Suprapubic skin (tissue), 4 donors: ENCODE measurements around the gene OVOL2. TPM values are rescaled to one million over a fixed set of nuclear protein-coding genes. Genes with fewer than 3 reads are reported as not detected.
"Not testable (repeated sequence)": the region's sequence is repeated elsewhere in the genome, so short reads cannot be mapped to it uniquely, and the experiment has no call there.

ENCODE experiments used
- DNase-seq, 2 donors: peaks; one replicate each; pipeline ENCODE4 v3.0.0-alpha.2; 2019; ENCODE audit warnings: low spot score in 2 of 2
- H3K27ac ChIP-seq: fragments of 200-600 bp; sonication (generic); one replicate; pipeline ENCODE4 v1.5.1; 2019
- H3K27me3 ChIP-seq: fragments of 200-600 bp; sonication (generic); one replicate; pipeline ENCODE4 v1.5.1; 2019
- H3K36me3 ChIP-seq: fragments of 200-600 bp; sonication (generic); one replicate; pipeline ENCODE4 v1.5.1; 2019
- H3K4me1 ChIP-seq: fragments of 200-600 bp; sonication (generic); one replicate; pipeline ENCODE4 v1.5.1; 2019
- H3K4me3 ChIP-seq: fragments of 200-600 bp; sonication (generic); one replicate; pipeline ENCODE4 v1.5.1; 2019; ENCODE audit warnings: mild to moderate bottlenecking
- H3K9me3 ChIP-seq: fragments of 200-600 bp; sonication (generic); one replicate; pipeline ENCODE4 v1.5.1; 2019
- CTCF ChIP-seq, 2 donors: fragments of 200-600 bp in 1 of 2; fragments of 450-650 bp in 1 of 2; sonication (generic) in 1 of 2; IDR thresholded peaks; one replicate each; pipeline ENCODE4 v1.5.1; 2016 to 2019; ENCODE audit warnings: antibody characterized with exemption in 2 of 2, mild to moderate bottlenecking in 1 of 2, moderate library complexity in 1 of 2
- EP300 ChIP-seq: sonication (generic); formaldehyde crosslinking; IDR thresholded peaks from one replicate; pipeline ENCODE4 v1.6.1; 2017; ENCODE audit warnings: antibody characterized with exemption
- POLR2A ChIP-seq, 2 donors: fragments of 450-650 bp; IDR thresholded peaks; one replicate each; pipeline ENCODE4 v1.6.1; 2017; ENCODE audit warnings: antibody characterized with exemption in 2 of 2, mild to moderate bottlenecking in 2 of 2, moderate library complexity in 2 of 2
- POLR2AphosphoS5 ChIP-seq, 3 donors: sonication (generic); formaldehyde crosslinking; IDR thresholded peaks; one replicate each; pipeline ENCODE4 v1.6.1; 2017; ENCODE audit warnings: antibody characterized with exemption in 3 of 3
- WGBS: methylation state at CpG from one replicate; pipeline ENCODE4 v1.1.5; 2018; 5-methylcytosine and 5-hydroxymethylcytosine counted together
- total RNA-seq, 4 donors: library from RNA; depleted of rRNA; stranded (reverse); fragments of >200 nt; gene quantifications; one replicate each; pipeline ENCODE4 v1.1.0, GENCODE V29; 2016

OVOL2 gene
- total RNA-seq = 10 to 100 TPM; 16.9 to 53.8 (median 24.8) TPM

- Histone ChIP-seq H3K4me1 (peaks cover 42% of the 10 kb centered on the region), H3K27ac (peak within 1 kb of the TSS; percentile 88), H3K4me3 (peak within 1 kb of the TSS; percentile 60), H3K9me3 (no peaks in the 10 kb centered on the region), H3K36me3 (no peaks in the 10 kb centered on the region), H3K27me3 (peaks cover 76% of the 10 kb centered on the region)
- peak; percentile 78 to 89 for DNase-seq
- WGBS = 2% methylated on average over 29 of the region's 73 CpGs
- TF ChIP-seq POLR2A (IDR thresholded peaks at IDR 0.05) (no peak), EP300 (no peak), CTCF (IDR thresholded peaks at IDR 0.05) (no peak), POLR2AphosphoS5 (IDR thresholded peaks at IDR 0.05) (no peak)
Observed at GRCh38 chr20:18057101-18057993, at the start of gene OVOL2. OVOL2 (minus strand) TSS chr20:18057916; CDS start chr20:18057634, 282 bp downstream.

- TF ChIP-seq EP300 (no peak), POLR2A (IDR thresholded peaks at IDR 0.05) (no peak), CTCF (IDR thresholded peaks at IDR 0.05) (no peak)
- no peaks in the 10 kb centered on the region for H3K9me3 ChIP-seq
- DNase-seq = no peak
- no peaks in the 10 kb centered on the region for H3K27me3 ChIP-seq
- WGBS = 72% methylated on average over 1 of the region's 1 CpG
- H3K4me1 ChIP-seq = no peaks in the 10 kb centered on the region
- H3K4me3 ChIP-seq = no peak overlapping the region
- H3K36me3 ChIP-seq = no peaks in the 10 kb centered on the region
- H3K27ac ChIP-seq = no peak overlapping the region
Observed at GRCh38 chr20:18103497-18103896, 45.8 kb upstream of the OVOL2 start.

GRCh38 chr20:18101125-18101810 is 43.6 kb upstream of the OVOL2 start:
- Histone ChIP-seq H3K36me3 (no peaks in the 10 kb centered on the region), H3K27me3 (no peaks in the 10 kb centered on the region), H3K9me3 (no peaks in the 10 kb centered on the region), H3K27ac (no peak overlapping the region), H3K4me1 (no peaks in the 10 kb centered on the region), H3K4me3 (no peak overlapping the region)
- WGBS = 66% methylated on average over 7 of the region's 7 CpGs
- no peak for DNase-seq
- TF ChIP-seq EP300 (no peak), CTCF (IDR thresholded peaks at IDR 0.05) (no peak), POLR2A (IDR thresholded peaks at IDR 0.05) (no peak), POLR2AphosphoS5 (IDR thresholded peaks at IDR 0.05) (no peak)

DNA sequence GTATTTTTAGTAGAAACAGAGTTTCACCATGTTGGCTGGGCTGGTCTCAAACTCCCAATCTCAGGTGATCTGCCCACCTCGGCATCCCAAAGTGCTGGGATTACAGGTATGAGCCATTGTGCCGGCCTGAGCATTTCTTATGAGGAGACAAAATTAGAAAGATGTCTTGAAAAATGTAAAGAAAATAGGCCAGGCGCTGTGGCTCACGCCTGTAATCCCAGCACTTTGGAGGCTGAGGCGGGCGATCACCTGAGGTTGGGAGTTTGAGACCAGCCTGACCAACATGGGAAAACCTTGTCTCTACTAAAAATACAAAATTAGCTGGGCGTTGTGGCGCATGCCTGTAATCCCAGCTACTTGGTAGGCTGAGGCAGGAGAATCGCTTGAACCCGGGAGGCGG is 42.9 kb upstream of the OVOL2 start:
- H3K9me3 ChIP-seq, H3K27ac ChIP-seq, H3K27me3 ChIP-seq, H3K4me3 ChIP-seq, H3K36me3 ChIP-seq, DNase-seq, H3K4me1 ChIP-seq: not testable (repeated sequence)
- 95% methylated on average over 11 of the region's 11 CpGs for WGBS

GRCh38 chr20:18094191-18094590 is 36.5 kb upstream of the OVOL2 start:
- DNase-seq = no peak
- Histone ChIP-seq H3K27ac (no peak overlapping the region), H3K4me3 (no peak overlapping the region), H3K36me3 (no peaks in the 10 kb centered on the region), H3K4me1 (no peaks in the 10 kb centered on the region), H3K27me3 (no peaks in the 10 kb centered on the region), H3K9me3 (no peaks in the 10 kb centered on the region)
- TF ChIP-seq CTCF (IDR thresholded peaks at IDR 0.05) (no peak), POLR2AphosphoS5 (IDR thresholded peaks at IDR 0.05) (no peak), POLR2A (IDR thresholded peaks at IDR 0.05) (no peak), EP300 (no peak)
- 92% methylated on average over 5 of the region's 5 CpGs for WGBS
